ENCODE data around the gene KIF3B.

GRCh38 chr20:32292548-32292947 is 15.1 kb downstream of the KIF3B start:
- TF ChIP-seq CTCF (IDR thresholded peaks at IDR 0.05) (no peak), POLR2AphosphoS5 (IDR thresholded peaks at IDR 0.05) (no peak), EP300 (IDR thresholded peaks at IDR 0.05) (no peak), POLR2A (IDR thresholded peaks at IDR 0.05) (no peak)
